Mesenchymal stem cell (in vitro differentiated cells and primary cell): ENCODE results near the gene FRMD8.

Experiments used
- DNase-seq: peaks from one replicate; pipeline ENCODE4 v3.0.0-alpha.2; 2013
- H2AFZ ChIP-seq: one replicate; pipeline ENCODE4 v1.6.1; 2013; ENCODE audit warnings: low read depth, mild to moderate bottlenecking, control low read depth, inconsistent platforms, low read length, moderate library complexity
- H2AK5ac ChIP-seq: 2 replicates; pipeline ENCODE4 v1.6.1; 2013; ENCODE audit warnings: low read length, moderate library complexity, mild to moderate bottlenecking, inconsistent platforms; ENCODE audit not compliant: severe bottlenecking
- H2BK120ac ChIP-seq: one replicate; pipeline ENCODE4 v1.6.1; 2013; ENCODE audit warnings: low read depth, mild to moderate bottlenecking, inconsistent platforms, low read length, moderate library complexity
- H2BK12ac ChIP-seq, 2 experiments: one replicate each; pipeline ENCODE4 v1.6.1; 2013; ENCODE audit warnings: inconsistent platforms in 2 of 2, low read length in 2 of 2, mild to moderate bottlenecking in 2 of 2, moderate library complexity in 2 of 2, control low read depth in 1 of 2
- H2BK15ac ChIP-seq: one replicate; pipeline ENCODE4 v1.6.1; 2013; ENCODE audit warnings: mild to moderate bottlenecking, low read depth, inconsistent platforms; ENCODE audit not compliant: poor library complexity, severe bottlenecking
- H2BK5ac ChIP-seq: 2 replicates; pipeline ENCODE4 v1.6.1; 2013; ENCODE audit warnings: low read depth, mild to moderate bottlenecking, low read length, control low read depth, inconsistent platforms; ENCODE audit not compliant: poor library complexity, severe bottlenecking
- H3K14ac ChIP-seq, 2 experiments: one replicate each; pipeline ENCODE4 v1.6.1; 2013; ENCODE audit warnings: inconsistent platforms in 2 of 2, low read length in 2 of 2, control low read depth in 1 of 2, mild to moderate bottlenecking in 1 of 2, moderate library complexity in 1 of 2
- H3K18ac ChIP-seq, 2 experiments: one replicate each; pipeline ENCODE4 v1.6.1; 2013; ENCODE audit warnings: inconsistent platforms in 2 of 2, low read length in 2 of 2, control low read depth in 1 of 2, low read depth in 1 of 2, mild to moderate bottlenecking in 1 of 2
- H3K23ac ChIP-seq, 2 experiments: one replicate each; pipeline ENCODE4 v1.6.1; 2013; ENCODE audit warnings: inconsistent platforms in 2 of 2, low read length in 2 of 2, mild to moderate bottlenecking in 2 of 2, moderate library complexity in 2 of 2, control low read depth in 1 of 2
- H3K27ac ChIP-seq: 2 replicates; pipeline ENCODE4 v1.5.1; 2013; ENCODE audit warnings: mild to moderate bottlenecking, moderate library complexity, low read length, control low read depth, inconsistent platforms; ENCODE audit not compliant: poor library complexity, severe bottlenecking
- H3K27me3 ChIP-seq, 2 experiments: 2 replicates each; pipeline versions ENCODE4 v1.6.1 to v1.7.0; 2013; ENCODE audit warnings: low read length in 2 of 2, mild to moderate bottlenecking in 2 of 2, moderate library complexity in 2 of 2, control low read depth in 1 of 2, inconsistent platforms in 1 of 2; ENCODE audit not compliant: control insufficient read depth in 1 of 2, insufficient read depth in 1 of 2
- H3K36me3 ChIP-seq, 2 experiments: 2 replicates each; pipeline versions ENCODE4 v1.6.1 to v1.7.0; 2013; ENCODE audit warnings: low read length in 2 of 2, control low read depth in 1 of 2, inconsistent platforms in 1 of 2, low read depth in 1 of 2, mild to moderate bottlenecking in 1 of 2; ENCODE audit not compliant: insufficient read depth in 2 of 2, control insufficient read depth in 1 of 2
- H3K4ac ChIP-seq, 2 experiments: one replicate each; pipeline ENCODE4 v1.6.1; 2013; ENCODE audit warnings: inconsistent platforms in 2 of 2, low read length in 2 of 2, mild to moderate bottlenecking in 2 of 2, moderate library complexity in 2 of 2, control low read depth in 1 of 2, low read depth in 1 of 2
- H3K4me1 ChIP-seq: 2 replicates; pipeline ENCODE4 v1.6.1; 2013; ENCODE audit warnings: low read depth, low read length, control low read depth; ENCODE audit not compliant: control insufficient read depth, insufficient read depth
- H3K4me2 ChIP-seq: 2 replicates; pipeline ENCODE4 v1.6.1; 2013; ENCODE audit warnings: low read length, mild to moderate bottlenecking, inconsistent platforms; ENCODE audit not compliant: poor library complexity, severe bottlenecking
- H3K4me3 ChIP-seq, 2 experiments: 2 replicates each; pipeline versions ENCODE4 v1.5.1 to v1.7.0; 2013; ENCODE audit warnings: low read length in 2 of 2, mild to moderate bottlenecking in 2 of 2, control low read depth in 1 of 2, low read depth in 1 of 2; ENCODE audit not compliant: insufficient read depth in 1 of 2
- H3K79me1 ChIP-seq: replicated peaks from 2 replicates; pipeline ENCODE4 v1.6.1; 2013; ENCODE audit warnings: mild to moderate bottlenecking, control low read depth, low read length, inconsistent platforms; ENCODE audit not compliant: poor library complexity, severe bottlenecking
- H3K9ac ChIP-seq: 2 replicates; pipeline ENCODE4 v1.7.0; 2013; ENCODE audit warnings: mild to moderate bottlenecking, low read length, moderate library complexity
- H3K9me3 ChIP-seq: 2 replicates; pipeline ENCODE4 v1.7.0; 2013; ENCODE audit warnings: mild to moderate bottlenecking, low read length; ENCODE audit not compliant: control insufficient read depth
- H4K8ac ChIP-seq: one replicate; pipeline ENCODE4 v1.6.1; 2013; ENCODE audit warnings: inconsistent platforms, mild to moderate bottlenecking, low read length, moderate library complexity
- H4K91ac ChIP-seq: one replicate; pipeline ENCODE4 v1.6.1; 2013; ENCODE audit warnings: mild to moderate bottlenecking, low read length, inconsistent platforms
- WGBS: methylation state at CpG from one replicate; pipeline ENCODE4 v1.1.7; 2013; ENCODE audit warnings: mixed read lengths; 5-methylcytosine and 5-hydroxymethylcytosine counted together

The FRMD8 gene

GRCh38 chr11:65351511-65351910 is 34.9 kb upstream of the FRMD8 start:
- no peak overlapping the region for H3K4me3 ChIP-seq
- H3K18ac ChIP-seq: no peak overlapping the region
- H4K91ac ChIP-seq: no peak overlapping the region
- no peak overlapping the region for H3K9ac ChIP-seq
- H3K23ac ChIP-seq: no peak overlapping the region
- H2BK120ac ChIP-seq: no peak overlapping the region
- no peak overlapping the region for H3K27ac ChIP-seq
- H3K9me3 ChIP-seq: no peaks in the 10 kb centered on the region
- H3K36me3 ChIP-seq: peaks cover 55 to 68% of the 10 kb centered on the region in 2 experiments
- no peak overlapping the region for H2AK5ac ChIP-seq
- no peak overlapping the region for H2BK12ac ChIP-seq
- no peak for DNase-seq
- H3K4me2 ChIP-seq: no peak overlapping the region
- H2BK15ac ChIP-seq: no peak overlapping the region
- no peak overlapping the region for H4K8ac ChIP-seq
- H3K4me1 ChIP-seq: peaks cover 16% of the 10 kb centered on the region
- H3K79me1 ChIP-seq: peaks cover 10% of the 10 kb centered on the region
- 95% methylated on average over 2 of the region's 2 CpGs for WGBS
- no peak overlapping the region for H2AFZ ChIP-seq
- no peak overlapping the region for H3K14ac ChIP-seq
- peaks cover 6 to 14% of the 10 kb centered on the region in 2 experiments for H3K27me3 ChIP-seq
- no peak overlapping the region for H2BK5ac ChIP-seq
- H3K4ac ChIP-seq: no peak overlapping the region

- peak; percentile 44 for DNase-seq
- no peak overlapping the region for H2BK12ac ChIP-seq
These were observed 33.7 kb upstream of the FRMD8 start for GRCh38 chr11:65352783-65353182.

GRCh38 chr11:65353376-65353775 is 33.1 kb upstream of the FRMD8 start:
- no peak overlapping the region for H3K18ac ChIP-seq
- 95% methylated on average over 7 of the region's 7 CpGs for WGBS
- H2AK5ac ChIP-seq: no peak overlapping the region

More at GRCh38 chr11:65352783-65353182, 33.7 kb upstream of the FRMD8 start:
- no peak overlapping the region for H3K4me3 ChIP-seq
- peak overlapping the region; percentile 15 for H4K8ac ChIP-seq
- no peak overlapping the region for H3K14ac ChIP-seq
- H2AK5ac ChIP-seq: no peak overlapping the region
- H2BK120ac ChIP-seq: no peak overlapping the region
- H3K9ac ChIP-seq: no peak overlapping the region
- H3K79me1 ChIP-seq: peaks cover 9% of the 10 kb centered on the region
- no peak overlapping the region for H3K4ac ChIP-seq
- H3K4me2 ChIP-seq: no peak overlapping the region
- no peaks in the 10 kb centered on the region for H3K9me3 ChIP-seq
- peaks cover 18 to 22% of the 10 kb centered on the region in 2 experiments for H3K27me3 ChIP-seq
- no peak overlapping the region for H2AFZ ChIP-seq
- no peak overlapping the region for H3K18ac ChIP-seq
- H2BK15ac ChIP-seq: no peak overlapping the region
- no peak overlapping the region for H3K27ac ChIP-seq
- H3K4me1 ChIP-seq: peaks cover 16% of the 10 kb centered on the region
- peaks cover 45 to 56% of the 10 kb centered on the region in 2 experiments for H3K36me3 ChIP-seq
- no peak overlapping the region for H3K23ac ChIP-seq
- peak overlapping the region; percentile 65 for H4K91ac ChIP-seq
- WGBS: no CpG with 5 or more reads among the region's 3 CpGs
- no peak overlapping the region for H2BK5ac ChIP-seq

GRCh38 chr11:65353900-65354264 is 32.6 kb upstream of the FRMD8 start:
- 42% methylated on average over 13 of the region's 16 CpGs for WGBS
- Histone ChIP-seq H2AFZ (no peak overlapping the region), H2BK120ac (no peak overlapping the region), H3K4me3 (peak overlapping the region; percentile 60 to 75), H3K9me3 (no peaks in the 10 kb centered on the region), H2BK15ac (no peak overlapping the region), H2BK5ac (no peak overlapping the region), H3K36me3 (peaks cover 35 to 45% of the 10 kb centered on the region in 2 experiments), H3K9ac (peak overlapping the region; percentile 59), H3K4me2 (peak overlapping the region; percentile 83), H3K14ac (no peak overlapping the region), H4K8ac (no peak overlapping the region), H2AK5ac (no peak overlapping the region), H3K4ac (no peak overlapping the region), H3K4me1 (peaks cover 16% of the 10 kb centered on the region), H3K27me3 (peaks cover 18 to 25% of the 10 kb centered on the region in 2 experiments), H3K27ac (peak overlapping the region; percentile 23), H3K23ac (no peak overlapping the region), H3K18ac (no peak overlapping the region), H2BK12ac (peak overlapping the region in 1 of 2 experiments; percentile 22), H4K91ac (no peak overlapping the region), H3K79me1 (peaks cover 5% of the 10 kb centered on the region)
- DNase-seq: no peak

More at GRCh38 chr11:65353376-65353775, 33.1 kb upstream of the FRMD8 start:
- no peak overlapping the region for H3K4me2 ChIP-seq
- no peak overlapping the region for H2BK120ac ChIP-seq
- no peak overlapping the region for H2BK5ac ChIP-seq
- H2AFZ ChIP-seq: no peak overlapping the region
- peaks cover 16% of the 10 kb centered on the region for H3K4me1 ChIP-seq
- H3K9ac ChIP-seq: peak overlapping the region; percentile 59
- H3K4ac ChIP-seq: no peak overlapping the region
- H4K8ac ChIP-seq: no peak overlapping the region
- peak overlapping the region in 1 of 2 experiments; percentile 75 for H3K4me3 ChIP-seq
- no peaks in the 10 kb centered on the region for H3K9me3 ChIP-seq
- peaks cover 18 to 25% of the 10 kb centered on the region in 2 experiments for H3K27me3 ChIP-seq
- no peak overlapping the region for H2BK12ac ChIP-seq
- H3K36me3 ChIP-seq: peaks cover 40 to 50% of the 10 kb centered on the region in 2 experiments
- H4K91ac ChIP-seq: no peak overlapping the region
- no peak overlapping the region for H3K23ac ChIP-seq
- DNase-seq: no peak
- no peak overlapping the region for H2BK15ac ChIP-seq
- peaks cover 6% of the 10 kb centered on the region for H3K79me1 ChIP-seq
- no peak overlapping the region for H3K14ac ChIP-seq
- H3K27ac ChIP-seq: no peak overlapping the region
